ENCODE results near the gene PDE11A.

PDE11A gene

DNA sequence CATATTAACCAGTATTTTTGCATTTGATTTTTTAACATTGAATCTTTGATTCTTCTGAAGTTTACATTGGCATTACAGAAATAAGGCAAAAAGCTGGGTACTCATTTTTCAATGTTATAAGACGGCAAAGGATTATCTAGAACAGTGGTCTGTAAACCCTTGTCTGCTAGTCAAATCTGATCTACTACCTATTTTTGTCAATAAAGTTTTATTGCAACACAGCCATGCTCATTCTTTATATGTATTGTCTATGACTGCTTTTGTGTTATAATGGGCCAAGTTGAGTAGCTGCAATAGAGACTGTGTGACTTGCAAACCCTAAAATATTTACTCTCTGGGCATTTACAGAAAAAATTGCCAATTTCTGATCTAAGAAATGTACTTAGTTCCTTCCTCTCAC is 181.0 kb downstream of the PDE11A start:
- TF ChIP-seq ZFX (IDR thresholded peaks at IDR 0.05; ENCODE audit: borderline replicate concordance) (no peak), CTCF (IDR thresholded peaks at IDR 0.05) (no peak)

GRCh38 chr2:177889818-177890460 is 182.6 kb downstream of the PDE11A start:
- no peak overlapping the region for H3K27ac ChIP-seq
- TF ChIP-seq CTCF (IDR thresholded peaks at IDR 0.05) (no peak), ZFX (IDR thresholded peaks at IDR 0.05; ENCODE audit: borderline replicate concordance) (no peak)

More for the DNA sequence above, 181.0 kb downstream of the PDE11A start:
- H3K27ac ChIP-seq, result no peak overlapping the region

- TF ChIP-seq CTCF (IDR thresholded peaks at IDR 0.05) (no peak), ZFX (IDR thresholded peaks at IDR 0.05; ENCODE audit: borderline replicate concordance) (no peak)
These were observed 184.0 kb downstream of the PDE11A start for GRCh38 chr2:177888581-177888980.

DNA sequence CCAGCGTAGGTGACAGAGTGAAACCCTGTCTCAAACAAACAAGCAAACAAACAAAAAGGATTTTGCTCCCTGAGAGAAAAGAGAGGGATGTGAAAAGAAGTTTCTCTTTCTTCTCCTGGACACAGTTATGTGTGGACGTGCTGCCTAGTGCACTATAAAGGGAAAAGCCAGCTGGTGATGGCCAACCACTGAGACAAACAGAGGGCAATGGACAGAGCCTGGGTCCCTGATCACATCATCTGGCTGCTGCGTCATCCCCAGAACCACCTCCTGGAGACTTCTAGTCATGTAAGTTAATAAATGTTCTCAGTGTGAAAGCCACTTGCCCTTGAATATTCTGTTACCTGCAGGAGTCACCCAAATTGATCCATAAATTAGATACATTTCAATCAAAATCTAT is 184.9 kb downstream of the PDE11A start:
- H3K27ac ChIP-seq, result no peak overlapping the region
- TF ChIP-seq CTCF (IDR thresholded peaks at IDR 0.05), result no peak
- TF ChIP-seq ZFX (IDR thresholded peaks at IDR 0.05; ENCODE audit: borderline replicate concordance), result no peak

More at GRCh38 chr2:177888581-177888980, 184.0 kb downstream of the PDE11A start:
- no peak overlapping the region for H3K27ac ChIP-seq

GRCh38 chr2:177886824-177887223 is 185.8 kb downstream of the PDE11A start:
- TF ChIP-seq ZFX (IDR thresholded peaks at IDR 0.05; ENCODE audit: borderline replicate concordance) (no peak), CTCF (IDR thresholded peaks at IDR 0.05) (no peak)

DNA sequence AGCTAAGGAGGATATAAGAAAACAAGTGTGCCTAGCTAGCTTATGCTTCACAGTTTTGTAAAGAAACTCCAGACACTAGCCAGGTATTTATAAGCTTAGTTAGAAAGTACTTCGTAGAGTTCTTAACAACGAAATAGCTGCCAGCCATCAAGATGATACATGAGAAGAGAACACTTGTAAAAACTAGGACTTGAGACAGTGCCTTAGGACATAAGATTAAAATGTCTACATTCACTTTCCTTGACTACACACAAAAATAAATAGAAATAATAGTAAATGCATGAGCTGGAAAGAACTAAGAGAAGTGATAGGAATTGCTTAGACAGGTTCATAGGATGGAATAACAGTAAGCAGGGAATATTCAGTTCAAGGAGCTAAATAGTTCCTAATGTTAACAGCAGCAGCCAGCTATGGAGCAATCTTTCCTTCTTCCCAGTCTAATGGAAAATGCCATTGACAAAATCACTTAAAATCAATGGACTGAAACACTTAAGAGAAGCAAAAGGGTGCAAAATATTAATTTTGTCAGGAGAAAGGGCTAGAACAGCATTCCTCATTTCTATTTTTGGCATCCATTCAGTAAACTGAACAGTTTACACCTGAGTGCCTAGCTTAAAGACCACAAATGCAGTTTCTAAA is 186.6 kb downstream of the PDE11A start:
- TF ChIP-seq ZFX (IDR thresholded peaks at IDR 0.05; ENCODE audit: borderline replicate concordance) (no peak), CTCF (IDR thresholded peaks at IDR 0.05) (no peak)
- no peak overlapping the region for H3K27ac ChIP-seq

More at GRCh38 chr2:177886824-177887223, 185.8 kb downstream of the PDE11A start:
- H3K27ac ChIP-seq, result no peak overlapping the region

DNA sequence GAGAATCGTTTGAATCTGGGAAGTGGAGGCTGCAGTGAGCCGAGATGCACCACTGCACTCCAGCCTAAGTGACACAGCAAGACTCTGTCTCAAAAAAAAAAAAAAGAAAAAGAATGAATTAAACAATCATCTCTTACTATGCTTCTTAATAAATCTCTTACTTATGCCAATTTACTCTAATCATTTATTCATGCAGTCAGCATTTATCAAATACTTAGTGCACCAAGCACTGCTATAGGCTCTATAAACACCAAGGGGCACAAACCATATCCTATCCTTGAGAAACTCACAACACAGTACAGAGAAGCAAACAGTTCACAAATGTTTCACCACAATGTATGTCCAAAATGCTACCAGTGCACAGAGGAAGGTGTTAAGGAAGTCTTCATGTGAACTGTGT is 189.4 kb downstream of the PDE11A start:
- TF ChIP-seq ZFX (IDR thresholded peaks at IDR 0.05; ENCODE audit: borderline replicate concordance), result no peak
- TF ChIP-seq CTCF (IDR thresholded peaks at IDR 0.05), result no peak
- H3K27ac ChIP-seq, result no peak overlapping the region
